Measurements from ENCODE around the gene EHD1.

EHD1 gene

DNA sequence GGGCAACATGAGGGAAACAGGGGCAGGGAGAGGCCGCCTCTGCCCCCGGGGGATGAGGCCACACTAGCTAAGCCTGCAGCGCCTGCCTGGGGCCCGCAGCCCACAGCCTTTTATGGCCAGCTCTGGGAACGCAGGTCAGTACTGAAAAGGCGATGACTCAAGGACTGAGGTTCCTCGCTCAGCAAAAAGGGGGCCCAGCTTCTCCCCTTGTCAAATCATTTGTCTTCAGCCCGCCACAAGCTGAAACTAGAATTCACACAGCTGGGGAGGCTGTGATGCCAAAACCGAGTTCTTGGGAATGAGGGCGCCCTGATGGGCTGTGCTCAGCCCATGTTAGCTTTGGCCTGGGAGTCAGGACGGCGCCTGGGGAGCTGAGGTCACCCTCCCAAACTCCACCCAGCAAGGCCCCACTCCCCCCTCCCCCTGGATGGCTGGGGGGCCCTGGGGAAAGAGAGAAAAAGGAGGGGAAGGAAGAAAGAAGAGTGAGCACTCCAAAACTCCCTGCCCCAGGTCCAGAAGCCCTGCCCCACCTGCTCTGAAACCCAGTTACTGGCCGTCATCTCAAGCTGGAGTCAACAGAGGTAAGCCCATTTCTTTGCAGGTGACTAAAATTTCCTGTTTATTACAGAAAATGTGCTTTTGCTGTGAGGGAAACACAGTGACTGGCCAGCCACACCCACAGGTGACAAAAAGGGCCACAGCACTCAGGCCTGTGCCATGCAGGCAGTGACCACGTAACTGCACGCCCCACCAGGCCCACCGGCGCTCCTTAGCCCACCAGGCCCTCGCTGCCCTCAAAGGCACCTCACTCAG is 13.7 kb downstream of the EHD1 start:
- no peak for TF ChIP-seq EZH2phosphoT487 (conservative IDR thresholded peaks at IDR 0.05; ENCODE audit: low read length)
- TF ChIP-seq, protein P1, sequence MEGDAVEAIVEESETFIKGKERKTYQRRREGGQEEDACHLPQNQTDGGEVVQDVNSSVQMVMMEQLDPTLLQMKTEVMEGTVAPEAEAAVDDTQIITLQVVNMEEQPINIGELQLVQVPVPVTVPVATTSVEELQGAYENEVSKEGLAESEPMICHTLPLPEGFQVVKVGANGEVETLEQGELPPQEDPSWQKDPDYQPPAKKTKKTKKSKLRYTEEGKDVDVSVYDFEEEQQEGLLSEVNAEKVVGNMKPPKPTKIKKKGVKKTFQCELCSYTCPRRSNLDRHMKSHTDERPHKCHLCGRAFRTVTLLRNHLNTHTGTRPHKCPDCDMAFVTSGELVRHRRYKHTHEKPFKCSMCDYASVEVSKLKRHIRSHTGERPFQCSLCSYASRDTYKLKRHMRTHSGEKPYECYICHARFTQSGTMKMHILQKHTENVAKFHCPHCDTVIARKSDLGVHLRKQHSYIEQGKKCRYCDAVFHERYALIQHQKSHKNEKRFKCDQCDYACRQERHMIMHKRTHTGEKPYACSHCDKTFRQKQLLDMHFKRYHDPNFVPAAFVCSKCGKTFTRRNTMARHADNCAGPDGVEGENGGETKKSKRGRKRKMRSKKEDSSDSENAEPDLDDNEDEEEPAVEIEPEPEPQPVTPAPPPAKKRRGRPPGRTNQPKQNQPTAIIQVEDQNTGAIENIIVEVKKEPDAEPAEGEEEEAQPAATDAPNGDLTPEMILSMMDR (IDR thresholded peaks at IDR 0.05; ENCODE audit: insufficient read depth, low read length, poor library complexity, severe bottlenecking): no peak
- no peaks in the 10 kb centered on the region for H4K20me1 ChIP-seq (ENCODE audit: low read depth, low read length)
- H3K9me3 ChIP-seq (ENCODE audit: insufficient read depth, low read length): no peaks in the 10 kb centered on the region
- no peaks in the 10 kb centered on the region for H3K27me3 ChIP-seq (ENCODE audit: low read length)
- peaks cover 15% of the 10 kb centered on the region for H3K36me3 ChIP-seq (ENCODE audit: low read length)
- no peak overlapping the region for H2AFZ ChIP-seq (ENCODE audit: low read depth, low read length, severe bottlenecking)
- H3K4me3 ChIP-seq (ENCODE audit: insufficient read depth, low read length, poor library complexity, severe bottlenecking): peak overlapping the region; percentile 12
- H3K9ac ChIP-seq (ENCODE audit: low read length): peak overlapping the region; percentile 62
- H3K4me2 ChIP-seq (ENCODE audit: low read depth, low read length, poor library complexity, severe bottlenecking): peak overlapping the region; percentile 62
- H3K9me2 ChIP-seq (replicated peaks; ENCODE audit: insufficient read depth, low read length): no peaks in the 10 kb centered on the region
- H3K79me2 ChIP-seq (ENCODE audit: insufficient read depth, low read length): peaks cover 89% of the 10 kb centered on the region
- peak overlapping the region; percentile 93 for H3K27ac ChIP-seq (ENCODE audit: low read depth, low read length)
- H3F3A ChIP-seq (ENCODE audit: insufficient read depth): peaks cover 65% of the 10 kb centered on the region

DNA sequence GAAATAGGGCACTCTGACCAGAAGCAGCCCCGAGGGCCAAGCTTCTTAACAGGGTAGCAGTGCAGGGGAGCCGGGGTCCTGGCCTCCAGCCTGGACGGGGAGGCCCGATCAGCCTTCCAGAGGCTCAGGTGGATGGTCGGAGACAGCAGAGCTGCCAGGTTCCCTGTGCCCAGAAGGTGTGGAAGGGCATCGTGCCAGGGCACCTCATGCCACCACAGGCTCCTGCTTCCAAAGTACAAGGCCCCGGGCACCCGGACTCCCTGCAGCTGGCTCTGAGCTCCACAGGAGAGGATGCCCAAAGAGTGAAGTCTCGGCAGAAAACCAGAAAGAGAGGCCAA is 14.3 kb downstream of the EHD1 start:
- peak overlapping the region; percentile 93 for H3K27ac ChIP-seq (ENCODE audit: low read depth, low read length)
- H3K9me3 ChIP-seq (ENCODE audit: insufficient read depth, low read length): no peaks in the 10 kb centered on the region
- peaks cover 65% of the 10 kb centered on the region for H3F3A ChIP-seq (ENCODE audit: insufficient read depth)
- H3K4me2 ChIP-seq (ENCODE audit: low read depth, low read length, poor library complexity, severe bottlenecking): peak overlapping the region; percentile 62
- H3K9me2 ChIP-seq (replicated peaks; ENCODE audit: insufficient read depth, low read length): no peaks in the 10 kb centered on the region
- H2AFZ ChIP-seq (ENCODE audit: low read depth, low read length, severe bottlenecking): no peak overlapping the region
- H3K9ac ChIP-seq (ENCODE audit: low read length): peak overlapping the region; percentile 62
- no peaks in the 10 kb centered on the region for H3K27me3 ChIP-seq (ENCODE audit: low read length)
- TF ChIP-seq, protein P1 (IDR thresholded peaks at IDR 0.05; ENCODE audit: insufficient read depth, low read length, poor library complexity, severe bottlenecking): no peak
- TF ChIP-seq EZH2phosphoT487 (conservative IDR thresholded peaks at IDR 0.05; ENCODE audit: low read length): no peak
- no peaks in the 10 kb centered on the region for H4K20me1 ChIP-seq (ENCODE audit: low read depth, low read length)
- H3K79me2 ChIP-seq (ENCODE audit: insufficient read depth, low read length): peaks cover 84% of the 10 kb centered on the region
- no peak overlapping the region for H3K4me3 ChIP-seq (ENCODE audit: insufficient read depth, low read length, poor library complexity, severe bottlenecking)
- peaks cover 15% of the 10 kb centered on the region for H3K36me3 ChIP-seq (ENCODE audit: low read length)

DNA sequence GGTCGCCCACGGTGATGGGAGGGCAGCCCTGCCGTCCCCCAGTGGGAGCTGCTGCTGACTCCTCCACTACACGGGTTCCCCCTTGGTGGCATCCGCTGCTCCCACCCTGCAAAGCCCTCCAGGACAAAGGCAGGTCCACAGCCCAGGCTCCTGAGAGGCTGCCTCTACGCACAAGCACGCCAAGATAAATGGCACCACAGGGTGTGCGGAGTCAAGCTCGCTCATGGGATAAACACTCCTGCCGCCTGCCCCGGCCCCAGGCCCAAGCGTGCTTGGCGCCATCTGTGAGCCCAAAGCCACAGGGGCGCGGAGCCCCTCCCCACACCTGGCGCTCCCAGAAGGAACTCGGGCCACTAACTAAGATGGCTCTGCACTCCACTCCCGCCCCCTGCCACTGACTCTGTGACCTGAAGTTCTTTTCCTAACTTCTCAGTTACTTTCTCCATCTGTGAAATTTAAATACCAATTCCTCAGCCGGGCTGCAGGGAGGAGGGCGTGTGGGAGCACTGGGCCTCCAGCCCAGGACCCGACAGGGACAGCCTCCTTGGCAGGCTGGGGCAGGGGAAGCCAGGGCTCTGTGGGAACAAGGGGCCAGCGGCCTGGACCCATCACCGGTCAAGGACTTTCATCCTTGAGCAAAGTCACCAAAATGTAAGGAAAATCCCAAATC is 14.9 kb downstream of the EHD1 start:
- peaks cover 82% of the 10 kb centered on the region for H3K79me2 ChIP-seq (ENCODE audit: insufficient read depth, low read length)
- H3K9ac ChIP-seq (ENCODE audit: low read length): peak overlapping the region; percentile 62
- TF ChIP-seq, protein P1 (IDR thresholded peaks at IDR 0.05; ENCODE audit: insufficient read depth, low read length, poor library complexity, severe bottlenecking): no peak
- no peak for TF ChIP-seq EZH2phosphoT487 (conservative IDR thresholded peaks at IDR 0.05; ENCODE audit: low read length)
- H3K4me2 ChIP-seq (ENCODE audit: low read depth, low read length, poor library complexity, severe bottlenecking): peak overlapping the region; percentile 62
- no peak overlapping the region for H3K4me3 ChIP-seq (ENCODE audit: insufficient read depth, low read length, poor library complexity, severe bottlenecking)
- peak overlapping the region; percentile 93 for H3K27ac ChIP-seq (ENCODE audit: low read depth, low read length)
- no peaks in the 10 kb centered on the region for H3K9me2 ChIP-seq (replicated peaks; ENCODE audit: insufficient read depth, low read length)
- peaks cover 17% of the 10 kb centered on the region for H3K36me3 ChIP-seq (ENCODE audit: low read length)
- H3K9me3 ChIP-seq (ENCODE audit: insufficient read depth, low read length): no peaks in the 10 kb centered on the region
- H4K20me1 ChIP-seq (ENCODE audit: low read depth, low read length): no peaks in the 10 kb centered on the region
- no peak overlapping the region for H2AFZ ChIP-seq (ENCODE audit: low read depth, low read length, severe bottlenecking)
- H3F3A ChIP-seq (ENCODE audit: insufficient read depth): peaks cover 66% of the 10 kb centered on the region
- H3K27me3 ChIP-seq (ENCODE audit: low read length): no peaks in the 10 kb centered on the region

All from SU-DHL-6 (cell line).